NT2/D1 (cell line): Measurements from ENCODE around the gene STAT4.

Experiments
- DNase-seq: peaks from one replicate; pipeline ENCODE4 v3.0.0-alpha.2; 2011; ENCODE audit warnings: low read depth, low spot score
- H3K27me3 ChIP-seq: 2 replicates; pipeline ENCODE4 v1.6.0; 2011; ENCODE audit warnings: mild to moderate bottlenecking; ENCODE audit not compliant: insufficient read length, insufficient read depth
- H3K36me3 ChIP-seq: 2 replicates; pipeline ENCODE4 v1.6.1; 2011; ENCODE audit warnings: mild to moderate bottlenecking, low read length, mixed read lengths; ENCODE audit not compliant: insufficient read depth, insufficient read length
- H3K4me1 ChIP-seq: 2 replicates; pipeline ENCODE4 v1.5.1; 2011; ENCODE audit not compliant: insufficient read depth, insufficient read length
- H3K4me3 ChIP-seq: 2 replicates; pipeline ENCODE4 v1.5.1; 2011; ENCODE audit warnings: low read depth; ENCODE audit not compliant: insufficient read length
- H3K9ac ChIP-seq: 2 replicates; pipeline ENCODE4 v1.6.0; 2011; ENCODE audit warnings: low read depth; ENCODE audit not compliant: insufficient read length
- H3K9me3 ChIP-seq: 2 replicates; pipeline ENCODE4 v1.5.1; 2011; ENCODE audit warnings: mild to moderate bottlenecking, low read length; ENCODE audit not compliant: insufficient read depth
- SUZ12 ChIP-seq: IDR thresholded peaks from 2 replicates; pipeline ENCODE4 v1.6.1; 2011; ENCODE audit not compliant: insufficient read length, insufficient read depth; ENCODE audit errors: extremely low read depth
- YY1 ChIP-seq: IDR thresholded peaks from 2 replicates; pipeline ENCODE4 v1.6.1; 2011; ENCODE audit not compliant: insufficient read length, insufficient read depth
- ZNF274 ChIP-seq: IDR thresholded peaks from 2 replicates; pipeline ENCODE4 v1.6.1; 2011; ENCODE audit warnings: mild to moderate bottlenecking, low read depth, low read length

STAT4 gene

GRCh38 chr2:191081411-191082155 lies 69.2 kb downstream of the STAT4 start:
- Histone ChIP-seq H3K36me3 (no peaks in the 10 kb centered on the region), H3K9me3 (peaks cover 14% of the 10 kb centered on the region), H3K4me3 (no peak overlapping the region), H3K9ac (no peak overlapping the region), H3K27me3 (no peaks in the 10 kb centered on the region), H3K4me1 (no peaks in the 10 kb centered on the region)
- DNase-seq, result no peak
- TF ChIP-seq ZNF274 (no peak), YY1 (no peak), SUZ12 (no peak)

GRCh38 chr2:191078165-191078867 lies 72.5 kb downstream of the STAT4 start:
- Histone ChIP-seq H3K27me3 (no peaks in the 10 kb centered on the region), H3K36me3 (no peaks in the 10 kb centered on the region), H3K9ac (no peak overlapping the region), H3K4me1 (no peaks in the 10 kb centered on the region), H3K4me3 (no peak overlapping the region), H3K9me3 (no peaks in the 10 kb centered on the region)
- no peak for TF ChIP-seq YY1
- TF ChIP-seq ZNF274, result no peak
- no peak for TF ChIP-seq SUZ12
- no peak for DNase-seq

GRCh38 chr2:191070276-191070675 lies 80.5 kb downstream of the STAT4 start:
- no peak for TF ChIP-seq SUZ12
- TF ChIP-seq YY1, result no peak
- TF ChIP-seq ZNF274, result no peak
- no peak overlapping the region for H3K4me3 ChIP-seq

GRCh38 chr2:191069606-191070005 lies 81.2 kb downstream of the STAT4 start:
- H3K9me3 ChIP-seq, result no peaks in the 10 kb centered on the region
- no peaks in the 10 kb centered on the region for H3K27me3 ChIP-seq
- DNase-seq, result no peak
- H3K9ac ChIP-seq, result no peak overlapping the region
- no peak overlapping the region for H3K4me3 ChIP-seq
- H3K4me1 ChIP-seq, result no peaks in the 10 kb centered on the region
- no peak for TF ChIP-seq SUZ12
- no peak for TF ChIP-seq YY1
- TF ChIP-seq ZNF274, result no peak
- H3K36me3 ChIP-seq, result no peaks in the 10 kb centered on the region

More at GRCh38 chr2:191070276-191070675, 80.5 kb downstream of the STAT4 start:
- Histone ChIP-seq H3K27me3 (no peaks in the 10 kb centered on the region), H3K9me3 (no peaks in the 10 kb centered on the region), H3K36me3 (no peaks in the 10 kb centered on the region), H3K9ac (no peak overlapping the region), H3K4me1 (no peaks in the 10 kb centered on the region)
- DNase-seq, result no peak

GRCh38 chr2:191066919-191067233 lies 83.9 kb downstream of the STAT4 start:
- TF ChIP-seq SUZ12 (no peak), ZNF274 (no peak), YY1 (no peak)
- H3K9ac ChIP-seq, result no peak overlapping the region
- DNase-seq, result no peak
- H3K9me3 ChIP-seq, result no peaks in the 10 kb centered on the region
- H3K4me3 ChIP-seq, result no peak overlapping the region
- no peaks in the 10 kb centered on the region for H3K4me1 ChIP-seq
- H3K27me3 ChIP-seq, result no peaks in the 10 kb centered on the region
- H3K36me3 ChIP-seq, result no peaks in the 10 kb centered on the region

- Histone ChIP-seq H3K9me3 (no peaks in the 10 kb centered on the region), H3K4me3 (no peak overlapping the region), H3K9ac (no peak overlapping the region), H3K36me3 (no peaks in the 10 kb centered on the region), H3K4me1 (no peaks in the 10 kb centered on the region), H3K27me3 (no peaks in the 10 kb centered on the region)
- DNase-seq, result no peak
- TF ChIP-seq YY1, result no peak
- TF ChIP-seq SUZ12, result no peak
- no peak for TF ChIP-seq ZNF274
Measured at GRCh38 chr2:191066197-191066918, 84.4 kb downstream of the STAT4 start.

- no peak overlapping the region for H3K9ac ChIP-seq
- no peaks in the 10 kb centered on the region for H3K9me3 ChIP-seq
- H3K36me3 ChIP-seq, result no peaks in the 10 kb centered on the region
- TF ChIP-seq SUZ12 (no peak), YY1 (no peak), ZNF274 (no peak)
- DNase-seq, result no peak
- no peak overlapping the region for H3K4me3 ChIP-seq
- H3K27me3 ChIP-seq, result no peaks in the 10 kb centered on the region
- no peaks in the 10 kb centered on the region for H3K4me1 ChIP-seq
Measured at GRCh38 chr2:191065785-191066184, 85.0 kb downstream of the STAT4 start.
